HepG2 (cell line): ENCODE data around the gene SMIM38. TPM values are rescaled to one million over a fixed set of nuclear protein-coding genes. Genes with fewer than 3 reads are reported as not detected.

ENCODE experiments used
- HDAC6 ChIP-seq: fragments of 200-600 bp; sonication (generic); IDR thresholded peaks from 2 replicates; pipeline ENCODE4 v1.7.0; 2017; ENCODE audit warnings: mild to moderate bottlenecking, antibody characterized with exemption, low read length, low read depth
- LCORL ChIP-seq, 2 experiments: fragments of 450-650 bp in 1 of 2; sonication (generic) in 1 of 2; formaldehyde crosslinking in 1 of 2; IDR thresholded peaks; 2 replicates each; pipeline versions ENCODE4 v1.5.0 to v1.6.1; 2017 to 2020; ENCODE audit warnings: antibody characterized with exemption in 1 of 2, missing genetic modification reagents in 1 of 2
- MAFG ChIP-seq: sonication (generic); formaldehyde crosslinking; IDR thresholded peaks from 2 replicates; pipeline ENCODE4 v1.5.1; 2020; ENCODE audit warnings: mild to moderate bottlenecking, missing genetic modification reagents
- MYC ChIP-seq: sonication (generic); formaldehyde crosslinking; IDR thresholded peaks from 2 replicates; pipeline ENCODE4 v1.9.0; 2021; ENCODE audit warnings: missing genetic modification reagents, borderline replicate concordance
- MYNN ChIP-seq: sonication (generic); formaldehyde crosslinking; IDR thresholded peaks from 2 replicates; pipeline ENCODE4 v1.4.0; 2020; ENCODE audit warnings: mild to moderate bottlenecking, low read depth, missing genetic modification reagents
- NCOA1 ChIP-seq: sonication (generic); formaldehyde crosslinking; IDR thresholded peaks from 2 replicates; pipeline ENCODE4 v1.9.0; 2021; ENCODE audit warnings: missing genetic modification reagents
- NR0B2 ChIP-seq: sonication (generic); formaldehyde crosslinking; IDR thresholded peaks from 2 replicates; pipeline ENCODE4 v1.4.0; 2020; ENCODE audit warnings: mild to moderate bottlenecking, missing genetic modification reagents
- PAX8 ChIP-seq: sonication (generic); formaldehyde crosslinking; IDR thresholded peaks from 2 replicates; pipeline ENCODE4 v1.8.0; 2022; ENCODE audit warnings: mild to moderate bottlenecking, missing genetic modification reagents, borderline replicate concordance
- POGK ChIP-seq: sonication (generic); formaldehyde crosslinking; conservative IDR thresholded peaks from 2 replicates; pipeline ENCODE4 v1.8.0; 2022; ENCODE audit warnings: mild to moderate bottlenecking, moderate library complexity, missing genetic modification reagents
- SNAI1 ChIP-seq: sonication (generic); formaldehyde crosslinking; IDR thresholded peaks from 2 replicates; pipeline ENCODE4 v1.5.0; 2020; ENCODE audit warnings: mild to moderate bottlenecking, missing genetic modification reagents, borderline replicate concordance
- SRSF1 ChIP-seq: fragments of 200-400 bp; formaldehyde crosslinking; optimal IDR thresholded peaks from 2 replicates; pipeline ENCODE3; 2017; ENCODE audit warnings: mild to moderate bottlenecking, low read depth, low read length, moderate library complexity
- ZBTB1 ChIP-seq: sonication (generic); formaldehyde crosslinking; IDR thresholded peaks from 2 replicates; pipeline ENCODE4 v1.4.0; 2020; ENCODE audit warnings: missing genetic modification reagents, borderline replicate concordance
- ZNF660 ChIP-seq: sonication (generic); formaldehyde crosslinking; IDR thresholded peaks from 2 replicates; pipeline ENCODE4 v1.5.1; 2020; ENCODE audit warnings: mild to moderate bottlenecking, low read depth, missing genetic modification reagents, borderline replicate concordance
- ZNF747 ChIP-seq: sonication (generic); formaldehyde crosslinking; IDR thresholded peaks from 2 replicates; pipeline ENCODE4 v1.8.1; 2023; ENCODE audit warnings: missing genetic modification reagents, mild to moderate bottlenecking, borderline replicate concordance
- ZNF775 ChIP-seq: sonication (generic); formaldehyde crosslinking; IDR thresholded peaks from 2 replicates; pipeline ENCODE4 v1.4.0; 2020; ENCODE audit warnings: missing genetic modification reagents, mild to moderate bottlenecking, moderate library complexity, borderline replicate concordance
- ZNF788 ChIP-seq: sonication (generic); formaldehyde crosslinking; IDR thresholded peaks from 2 replicates; pipeline ENCODE4 v1.5.0; 2020; ENCODE audit warnings: mild to moderate bottlenecking, missing genetic modification reagents, borderline replicate concordance
- ZSCAN12 ChIP-seq: sonication (generic); formaldehyde crosslinking; IDR thresholded peaks from 2 replicates; pipeline ENCODE4 v1.9.0; 2021; ENCODE audit warnings: mild to moderate bottlenecking, missing genetic modification reagents
- polyA plus RNA-seq, 8 experiments: library from polyadenylated mRNA; depleted of rRNA in 3 of 8; stranded (reverse) in 7 of 8; unstranded in 1 of 8; fragments of >200 nt; fragmentation: Illumina TruSeq in 4 of 8; extraction: Trizol in 4 of 8; gene quantifications; 2 replicates each; pipeline versions ENCODE4 v1.2.1 to v1.2.3, GENCODE V29; 2011 to 2016; ENCODE audit warnings: low read depth in 4 of 8, missing spikeins in 1 of 8, mixed read lengths in 1 of 8; ENCODE audit not compliant: insufficient read depth in 1 of 8
- total RNA-seq, 5 experiments: library from RNA; depleted of rRNA; stranded (reverse); fragments of >200 nt; fragmentation: Illumina TruSeq; extraction: Trizol; gene quantifications; 2 replicates each; pipeline ENCODE4 v1.2.3, GENCODE V29; 2016; ENCODE audit warnings: low read depth in 1 of 5
- TF ChIP-seq, protein P1 (sequence below): sonication (generic); formaldehyde crosslinking; IDR thresholded peaks from 2 replicates; pipeline ENCODE4 v1.8.1; 2023; ENCODE audit warnings: mild to moderate bottlenecking, missing genetic modification reagents, borderline replicate concordance
- TF ChIP-seq, protein P2 (sequence below): sonication (generic); formaldehyde crosslinking; IDR thresholded peaks from 2 replicates; pipeline ENCODE4 v1.8.0; 2022; ENCODE audit warnings: missing genetic modification reagents, mild to moderate bottlenecking, moderate library complexity, borderline replicate concordance
- TF ChIP-seq, protein P3 (sequence below): sonication (generic); formaldehyde crosslinking; IDR thresholded peaks from 2 replicates; pipeline ENCODE4 v1.8.0; 2022; ENCODE audit warnings: missing genetic modification reagents, low read depth, mild to moderate bottlenecking, borderline replicate concordance
- TF ChIP-seq, protein P4 (sequence below): sonication (generic); formaldehyde crosslinking; IDR thresholded peaks from 2 replicates; pipeline ENCODE4 v1.4.0; 2020; ENCODE audit warnings: mild to moderate bottlenecking, missing genetic modification reagents

SMIM38 gene
- total and polyA plus RNA-seq, 2 of the 13 experiments (the other 11 are each of a cell fraction or from before 2014, with no cell fraction given), result 0.30 to 0.40 TPM

DNA sequence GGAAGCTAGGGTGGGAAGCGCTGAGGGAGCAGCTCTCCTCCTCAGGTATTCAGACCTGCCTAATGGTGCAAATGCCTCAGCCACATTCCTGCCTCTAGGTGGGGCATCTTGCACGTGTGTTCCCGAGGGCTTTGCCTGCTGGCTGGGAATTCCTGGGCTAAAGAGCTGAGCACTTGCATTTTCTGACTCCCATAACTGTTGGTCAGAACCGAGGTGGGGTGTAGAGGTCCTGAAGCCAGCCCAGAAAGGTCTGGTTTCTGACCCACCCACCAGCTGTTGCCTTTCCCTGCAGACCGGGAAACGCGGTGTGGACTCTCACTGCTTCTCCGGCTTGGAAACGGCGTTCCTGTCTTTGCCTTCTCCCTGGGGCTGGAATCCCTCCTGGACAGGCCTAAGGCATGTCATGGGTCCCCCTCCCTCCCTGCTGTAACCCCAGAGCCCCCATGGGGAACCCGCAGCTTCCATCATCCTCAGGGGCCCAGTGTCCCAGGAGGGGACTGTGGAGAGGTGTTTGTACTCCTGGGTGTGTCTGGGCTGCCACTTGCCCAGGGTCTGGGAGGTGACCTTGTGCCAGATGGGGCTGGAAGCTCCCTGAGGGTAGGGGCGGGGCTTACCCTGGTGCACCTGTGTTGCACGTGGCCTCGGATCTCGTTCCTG lies 24.0 kb upstream of the SMIM38 start (continued):
- TF ChIP-seq SNAI1 (CRISPR knock-in tag), result no peak
- TF ChIP-seq ZNF660, result no peak
- TF ChIP-seq ZBTB1 (CRISPR knock-in tag), result no peak
- TF ChIP-seq POGK (CRISPR knock-in tag), result no peak
- no peak for TF ChIP-seq LCORL (IDR thresholded peaks at IDR 0.05)
- TF ChIP-seq LCORL (CRISPR knock-in tag; IDR thresholded peaks at IDR 0.05), result no peak; the same call in 1 of the 2 replicates
- TF ChIP-seq SRSF1, result no peak
- TF ChIP-seq NR0B2 (CRISPR knock-in tag), result no peak
- TF ChIP-seq MYC (CRISPR knock-in tag), result peak; percentile 55; the same call in 1 of the 2 replicates
- TF ChIP-seq, protein P1, sequence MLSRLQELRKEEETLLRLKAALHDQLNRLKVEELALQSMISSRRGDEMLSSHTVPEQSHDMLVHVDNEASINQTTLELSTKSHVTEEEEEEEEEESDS (CRISPR knock-in tag), result no peak
- no peak for TF ChIP-seq MYNN
- TF ChIP-seq, protein P2, sequence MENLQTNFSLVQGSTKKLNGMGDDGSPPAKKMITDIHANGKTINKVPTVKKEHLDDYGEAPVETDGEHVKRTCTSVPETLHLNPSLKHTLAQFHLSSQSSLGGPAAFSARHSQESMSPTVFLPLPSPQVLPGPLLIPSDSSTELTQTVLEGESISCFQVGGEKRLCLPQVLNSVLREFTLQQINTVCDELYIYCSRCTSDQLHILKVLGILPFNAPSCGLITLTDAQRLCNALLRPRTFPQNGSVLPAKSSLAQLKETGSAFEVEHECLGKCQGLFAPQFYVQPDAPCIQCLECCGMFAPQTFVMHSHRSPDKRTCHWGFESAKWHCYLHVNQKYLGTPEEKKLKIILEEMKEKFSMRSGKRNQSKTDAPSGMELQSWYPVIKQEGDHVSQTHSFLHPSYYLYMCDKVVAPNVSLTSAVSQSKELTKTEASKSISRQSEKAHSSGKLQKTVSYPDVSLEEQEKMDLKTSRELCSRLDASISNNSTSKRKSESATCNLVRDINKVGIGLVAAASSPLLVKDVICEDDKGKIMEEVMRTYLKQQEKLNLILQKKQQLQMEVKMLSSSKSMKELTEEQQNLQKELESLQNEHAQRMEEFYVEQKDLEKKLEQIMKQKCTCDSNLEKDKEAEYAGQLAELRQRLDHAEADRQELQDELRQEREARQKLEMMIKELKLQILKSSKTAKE (CRISPR knock-in tag), result no peak
- TF ChIP-seq ZNF775 (CRISPR knock-in tag), result no peak
- no peak for TF ChIP-seq ZNF747
- TF ChIP-seq HDAC6, result no peak
- no peak for TF ChIP-seq NCOA1 (CRISPR knock-in tag)
- no peak for TF ChIP-seq ZSCAN12 (CRISPR knock-in tag)
- TF ChIP-seq, protein P3, sequence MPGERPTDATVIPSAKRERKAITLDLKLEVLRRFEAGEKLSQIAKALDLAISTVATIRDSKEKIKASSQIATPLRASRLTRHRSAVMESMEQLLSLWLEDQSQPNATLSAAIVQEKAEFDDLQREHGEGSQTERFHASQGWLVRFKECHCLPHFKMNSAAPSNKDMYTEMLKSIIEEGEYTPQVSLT (CRISPR knock-in tag), result no peak
- TF ChIP-seq PAX8 (CRISPR knock-in tag), result no peak
- no peak for TF ChIP-seq MAFG (CRISPR knock-in tag)
- TF ChIP-seq ZNF788 (CRISPR knock-in tag), result peak; percentile 23; the same call in 1 of the 2 replicates
- TF ChIP-seq, protein P4, sequence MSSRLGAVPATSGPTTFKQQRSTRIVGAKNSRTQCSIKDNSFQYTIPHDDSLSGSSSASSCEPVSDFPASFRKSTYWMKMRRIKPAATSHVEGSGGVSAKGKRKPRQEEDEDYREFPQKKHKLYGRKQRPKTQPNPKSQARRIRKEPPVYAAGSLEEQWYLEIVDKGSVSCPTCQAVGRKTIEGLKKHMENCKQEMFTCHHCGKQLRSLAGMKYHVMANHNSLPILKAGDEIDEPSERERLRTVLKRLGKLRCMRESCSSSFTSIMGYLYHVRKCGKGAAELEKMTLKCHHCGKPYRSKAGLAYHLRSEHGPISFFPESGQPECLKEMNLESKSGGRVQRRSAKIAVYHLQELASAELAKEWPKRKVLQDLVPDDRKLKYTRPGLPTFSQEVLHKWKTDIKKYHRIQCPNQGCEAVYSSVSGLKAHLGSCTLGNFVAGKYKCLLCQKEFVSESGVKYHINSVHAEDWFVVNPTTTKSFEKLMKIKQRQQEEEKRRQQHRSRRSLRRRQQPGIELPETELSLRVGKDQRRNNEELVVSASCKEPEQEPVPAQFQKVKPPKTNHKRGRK (CRISPR knock-in tag), result no peak
